ENCODE data around the gene SART1.

- no peak for TF ChIP-seq TAF1 (IDR thresholded peaks at IDR 0.05; ENCODE audit: low read depth)
- TF ChIP-seq FOXM1 (IDR thresholded peaks at IDR 0.05; ENCODE audit: borderline replicate concordance, low read depth) = no peak
- TF ChIP-seq TEAD4 (IDR thresholded peaks at IDR 0.05) = no peak
- no peak for TF ChIP-seq RAD21 (IDR thresholded peaks at IDR 0.05; ENCODE audit: low read depth)
- TF ChIP-seq NFIC (IDR thresholded peaks at IDR 0.05) = no peak
- no peak for TF ChIP-seq CEBPB (IDR thresholded peaks at IDR 0.05)
- TF ChIP-seq USF1 (IDR thresholded peaks at IDR 0.05) = no peak
- no peak for TF ChIP-seq EGR1 (IDR thresholded peaks at IDR 0.05)
- TF ChIP-seq, protein P1, sequence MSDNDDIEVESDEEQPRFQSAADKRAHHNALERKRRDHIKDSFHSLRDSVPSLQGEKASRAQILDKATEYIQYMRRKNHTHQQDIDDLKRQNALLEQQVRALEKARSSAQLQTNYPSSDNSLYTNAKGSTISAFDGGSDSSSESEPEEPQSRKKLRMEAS (IDR thresholded peaks at IDR 0.05) = no peak
- no peak for TF ChIP-seq YY1 (IDR thresholded peaks at IDR 0.05; ENCODE audit: low read depth)
- TF ChIP-seq CREB1 (IDR thresholded peaks at IDR 0.05; ENCODE audit: low read depth) = no peak
- no peak for TF ChIP-seq EP300 (IDR thresholded peaks at IDR 0.05; ENCODE audit: borderline replicate concordance)
- TF ChIP-seq, protein P2, sequence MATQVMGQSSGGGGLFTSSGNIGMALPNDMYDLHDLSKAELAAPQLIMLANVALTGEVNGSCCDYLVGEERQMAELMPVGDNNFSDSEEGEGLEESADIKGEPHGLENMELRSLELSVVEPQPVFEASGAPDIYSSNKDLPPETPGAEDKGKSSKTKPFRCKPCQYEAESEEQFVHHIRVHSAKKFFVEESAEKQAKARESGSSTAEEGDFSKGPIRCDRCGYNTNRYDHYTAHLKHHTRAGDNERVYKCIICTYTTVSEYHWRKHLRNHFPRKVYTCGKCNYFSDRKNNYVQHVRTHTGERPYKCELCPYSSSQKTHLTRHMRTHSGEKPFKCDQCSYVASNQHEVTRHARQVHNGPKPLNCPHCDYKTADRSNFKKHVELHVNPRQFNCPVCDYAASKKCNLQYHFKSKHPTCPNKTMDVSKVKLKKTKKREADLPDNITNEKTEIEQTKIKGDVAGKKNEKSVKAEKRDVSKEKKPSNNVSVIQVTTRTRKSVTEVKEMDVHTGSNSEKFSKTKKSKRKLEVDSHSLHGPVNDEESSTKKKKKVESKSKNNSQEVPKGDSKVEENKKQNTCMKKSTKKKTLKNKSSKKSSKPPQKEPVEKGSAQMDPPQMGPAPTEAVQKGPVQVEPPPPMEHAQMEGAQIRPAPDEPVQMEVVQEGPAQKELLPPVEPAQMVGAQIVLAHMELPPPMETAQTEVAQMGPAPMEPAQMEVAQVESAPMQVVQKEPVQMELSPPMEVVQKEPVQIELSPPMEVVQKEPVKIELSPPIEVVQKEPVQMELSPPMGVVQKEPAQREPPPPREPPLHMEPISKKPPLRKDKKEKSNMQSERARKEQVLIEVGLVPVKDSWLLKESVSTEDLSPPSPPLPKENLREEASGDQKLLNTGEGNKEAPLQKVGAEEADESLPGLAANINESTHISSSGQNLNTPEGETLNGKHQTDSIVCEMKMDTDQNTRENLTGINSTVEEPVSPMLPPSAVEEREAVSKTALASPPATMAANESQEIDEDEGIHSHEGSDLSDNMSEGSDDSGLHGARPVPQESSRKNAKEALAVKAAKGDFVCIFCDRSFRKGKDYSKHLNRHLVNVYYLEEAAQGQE (IDR thresholded peaks at IDR 0.05; ENCODE audit: low read depth) = no peak
- no peak for TF ChIP-seq ZBTB7A (IDR thresholded peaks at IDR 0.05; ENCODE audit: low read depth)
Measured at GRCh38 chr11:65960824-65961266, 689 bp upstream of the SART1 start.
